ENCODE measurements around the gene MAD1L1. TPM values are rescaled to one million over a fixed set of nuclear protein-coding genes. Genes with fewer than 3 reads are reported as not detected.

The MAD1L1 gene
- total RNA-seq, 1 experiment from 2014 or later: 50.8 TPM

- no peak for DNase-seq
- no TSS peak for BruUV-seq (replicated peaks)
- Histone ChIP-seq H4K20me1 (ENCODE audit: insufficient read depth) (peaks cover under 1% of the 10 kb centered on the region; the same call in 1 of the 2 replicates), H3K9me2 (ENCODE audit: insufficient read depth) (no peaks in the 10 kb centered on the region), H3K27me3 (ENCODE audit: insufficient read depth, low read depth) (no peaks in the 10 kb centered on the region), H3F3A (ENCODE audit: insufficient read depth, low read depth) (no peaks in the 10 kb centered on the region), H3K79me2 (ENCODE audit: low read depth) (no peaks in the 10 kb centered on the region), H3K36me3 (ENCODE audit: low read depth) (no peaks in the 10 kb centered on the region), H3K4me3 (no peak overlapping the region), H3K27ac (no peak overlapping the region), H3K4me1 (replicated peaks; ENCODE audit: insufficient read depth) (no peaks in the 10 kb centered on the region), H2AFZ (no peak overlapping the region), H3K4me2 (no peak overlapping the region), H3K9me3 (ENCODE audit: insufficient read depth, low read depth) (no peaks in the 10 kb centered on the region)
- ChIA-PET POLR2A (ENCODE audit: unreplicated experiment) (no interaction called here), CTCF (no interaction called here)
- intact Hi-C loops (cut with micrococcal nuclease; ENCODE audit: unreplicated experiment): no loop called here
- TF ChIP-seq EZH2 (IDR thresholded peaks at IDR 0.05; ENCODE audit: low read depth) (no peak), CTCF (conservative IDR thresholded peaks at IDR 0.05) (no peak)
Observed at GRCh38 chr7:2144926-2145325, 87.8 kb downstream of the MAD1L1 start.

DNA sequence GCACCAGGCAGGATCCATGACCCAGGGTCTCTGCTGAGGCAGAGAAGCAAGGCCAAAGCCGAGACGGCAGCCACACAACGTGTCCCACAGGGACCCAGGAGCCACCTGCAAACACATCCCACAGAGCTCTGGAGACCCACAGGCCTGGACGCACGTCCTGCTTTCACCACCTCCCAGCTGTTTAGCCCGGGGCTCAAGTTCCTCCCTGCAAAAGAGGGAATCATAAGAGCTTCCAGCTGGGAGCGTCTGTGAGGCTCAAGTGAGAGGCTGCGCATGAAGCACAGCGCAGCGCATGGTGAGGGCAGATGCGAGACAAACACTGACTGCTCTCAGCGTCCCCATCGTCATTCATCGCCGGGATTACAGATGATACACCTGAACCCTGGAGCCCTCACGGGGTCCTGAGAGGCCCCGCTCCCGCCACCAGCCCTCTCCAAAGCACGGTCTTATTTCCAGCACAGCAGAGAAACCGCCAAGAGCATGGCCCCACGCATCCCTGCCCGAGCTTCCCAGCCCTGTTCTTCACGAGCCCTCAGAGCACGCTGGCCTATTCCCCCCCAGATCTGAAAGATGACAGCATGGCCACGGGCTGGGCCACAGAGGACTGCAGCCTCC is 88.7 kb downstream of the MAD1L1 start:
- intact Hi-C loops (cut with micrococcal nuclease; ENCODE audit: unreplicated experiment): no loop called here
- no TSS peak for BruUV-seq (replicated peaks)
- no peak for TF ChIP-seq EZH2 (IDR thresholded peaks at IDR 0.05; ENCODE audit: low read depth)
- TF ChIP-seq CTCF (conservative IDR thresholded peaks at IDR 0.05): no peak
- no peak for DNase-seq
- Histone ChIP-seq H3K36me3 (ENCODE audit: low read depth) (no peaks in the 10 kb centered on the region), H3K9me3 (ENCODE audit: insufficient read depth, low read depth) (no peaks in the 10 kb centered on the region), H3K4me3 (no peak overlapping the region), H3K9me2 (ENCODE audit: insufficient read depth) (no peaks in the 10 kb centered on the region), H3K27me3 (ENCODE audit: insufficient read depth, low read depth) (no peaks in the 10 kb centered on the region), H3K27ac (no peak overlapping the region), H2AFZ (no peak overlapping the region), H3K4me1 (replicated peaks; ENCODE audit: insufficient read depth) (no peaks in the 10 kb centered on the region), H4K20me1 (ENCODE audit: insufficient read depth) (no peaks in the 10 kb centered on the region), H3F3A (ENCODE audit: insufficient read depth, low read depth) (no peaks in the 10 kb centered on the region), H3K4me2 (no peak overlapping the region), H3K79me2 (ENCODE audit: low read depth) (no peaks in the 10 kb centered on the region)
- CTCF ChIA-PET: no interaction called here
- POLR2A ChIA-PET (ENCODE audit: unreplicated experiment): no interaction called here

- intact Hi-C loops (cut with micrococcal nuclease; ENCODE audit: unreplicated experiment): no loop called here
- no peak overlapping the region for H3K27ac ChIP-seq
- H3K36me3 ChIP-seq (ENCODE audit: low read depth): no peaks in the 10 kb centered on the region
- no peaks in the 10 kb centered on the region for H3F3A ChIP-seq (ENCODE audit: insufficient read depth, low read depth)
- DNase-seq: no peak
- ChIA-PET POLR2A (ENCODE audit: unreplicated experiment) (no interaction called here), CTCF (no interaction called here)
- H4K20me1 ChIP-seq (ENCODE audit: insufficient read depth): no peaks in the 10 kb centered on the region
- H3K4me2 ChIP-seq: no peak overlapping the region
- no peaks in the 10 kb centered on the region for H3K9me3 ChIP-seq (ENCODE audit: insufficient read depth, low read depth)
- H3K79me2 ChIP-seq (ENCODE audit: low read depth): no peaks in the 10 kb centered on the region
- TF ChIP-seq CTCF (conservative IDR thresholded peaks at IDR 0.05): no peak
- H2AFZ ChIP-seq: no peak overlapping the region
- H3K27me3 ChIP-seq (ENCODE audit: insufficient read depth, low read depth): no peaks in the 10 kb centered on the region
- H3K9me2 ChIP-seq (ENCODE audit: insufficient read depth): no peaks in the 10 kb centered on the region
- H3K4me3 ChIP-seq: no peak overlapping the region
- no TSS peak for BruUV-seq (replicated peaks)
- H3K4me1 ChIP-seq (replicated peaks; ENCODE audit: insufficient read depth): no peaks in the 10 kb centered on the region
Observed at GRCh38 chr7:2143450-2143849, 89.3 kb downstream of the MAD1L1 start.

All from PC-9 (cell line).